ENCODE data around the gene CCL3.

GRCh38 chr17:36117505-36118382, 27.8 kb upstream of the CCL3 start:
- no peak for TF ChIP-seq CTCF (IDR thresholded peaks at IDR 0.05)
- TF ChIP-seq POLR2A (IDR thresholded peaks at IDR 0.05), result no peak
- no peak for TF ChIP-seq EP300 (IDR thresholded peaks at IDR 0.05)

Measured in ovary (tissue), 3 donors.